ENCODE measurements around the gene TMBIM1. TPM values are rescaled to one million over a fixed set of nuclear protein-coding genes. Genes with fewer than 3 reads are reported as not detected.

TMBIM1 gene
- total RNA-seq, 1 donor from 2014 or later: 300 TPM

GRCh38 chr2:218320704-218321336 lies 28.5 kb upstream of the TMBIM1 start:
- ATAC-seq: no peak
- no peaks in the 10 kb centered on the region for H3K36me3 ChIP-seq
- H3K4me3 ChIP-seq: no peak overlapping the region
- no peak overlapping the region for H3K27ac ChIP-seq
- H3K4me1 ChIP-seq: peaks cover 32% of the 10 kb centered on the region
- TF ChIP-seq, protein P1, sequence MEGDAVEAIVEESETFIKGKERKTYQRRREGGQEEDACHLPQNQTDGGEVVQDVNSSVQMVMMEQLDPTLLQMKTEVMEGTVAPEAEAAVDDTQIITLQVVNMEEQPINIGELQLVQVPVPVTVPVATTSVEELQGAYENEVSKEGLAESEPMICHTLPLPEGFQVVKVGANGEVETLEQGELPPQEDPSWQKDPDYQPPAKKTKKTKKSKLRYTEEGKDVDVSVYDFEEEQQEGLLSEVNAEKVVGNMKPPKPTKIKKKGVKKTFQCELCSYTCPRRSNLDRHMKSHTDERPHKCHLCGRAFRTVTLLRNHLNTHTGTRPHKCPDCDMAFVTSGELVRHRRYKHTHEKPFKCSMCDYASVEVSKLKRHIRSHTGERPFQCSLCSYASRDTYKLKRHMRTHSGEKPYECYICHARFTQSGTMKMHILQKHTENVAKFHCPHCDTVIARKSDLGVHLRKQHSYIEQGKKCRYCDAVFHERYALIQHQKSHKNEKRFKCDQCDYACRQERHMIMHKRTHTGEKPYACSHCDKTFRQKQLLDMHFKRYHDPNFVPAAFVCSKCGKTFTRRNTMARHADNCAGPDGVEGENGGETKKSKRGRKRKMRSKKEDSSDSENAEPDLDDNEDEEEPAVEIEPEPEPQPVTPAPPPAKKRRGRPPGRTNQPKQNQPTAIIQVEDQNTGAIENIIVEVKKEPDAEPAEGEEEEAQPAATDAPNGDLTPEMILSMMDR (IDR thresholded peaks at IDR 0.05): no peak
- intact Hi-C loops (cut with DNase I): no loop called here
- no peak for DNase-seq
- no peaks in the 10 kb centered on the region for H3K27me3 ChIP-seq (ENCODE audit: low read depth)
- no peaks in the 10 kb centered on the region for H3K9me3 ChIP-seq

GRCh38 chr2:218319813-218320365 lies 27.6 kb upstream of the TMBIM1 start:
- no peak for ATAC-seq
- H3K4me1 ChIP-seq: peaks cover 30% of the 10 kb centered on the region
- TF ChIP-seq, protein P1 (IDR thresholded peaks at IDR 0.05): no peak
- no peak overlapping the region for H3K27ac ChIP-seq
- no peak for DNase-seq
- no peaks in the 10 kb centered on the region for H3K36me3 ChIP-seq
- intact Hi-C loops (cut with DNase I): no loop called here
- no peaks in the 10 kb centered on the region for H3K9me3 ChIP-seq
- no peak overlapping the region for H3K4me3 ChIP-seq
- no peaks in the 10 kb centered on the region for H3K27me3 ChIP-seq (ENCODE audit: low read depth)

GRCh38 chr2:218318241-218318640 lies 25.9 kb upstream of the TMBIM1 start:
- no peak overlapping the region for H3K4me3 ChIP-seq
- TF ChIP-seq, protein P1 (IDR thresholded peaks at IDR 0.05): no peak
- H3K4me1 ChIP-seq: peaks cover 18% of the 10 kb centered on the region
- H3K9me3 ChIP-seq: no peaks in the 10 kb centered on the region
- no peaks in the 10 kb centered on the region for H3K27me3 ChIP-seq (ENCODE audit: low read depth)
- ATAC-seq (no peak), DNase-seq (no peak)
- intact Hi-C loops (cut with DNase I): no loop called here
- no peak overlapping the region for H3K27ac ChIP-seq
- H3K36me3 ChIP-seq: no peaks in the 10 kb centered on the region

DNA sequence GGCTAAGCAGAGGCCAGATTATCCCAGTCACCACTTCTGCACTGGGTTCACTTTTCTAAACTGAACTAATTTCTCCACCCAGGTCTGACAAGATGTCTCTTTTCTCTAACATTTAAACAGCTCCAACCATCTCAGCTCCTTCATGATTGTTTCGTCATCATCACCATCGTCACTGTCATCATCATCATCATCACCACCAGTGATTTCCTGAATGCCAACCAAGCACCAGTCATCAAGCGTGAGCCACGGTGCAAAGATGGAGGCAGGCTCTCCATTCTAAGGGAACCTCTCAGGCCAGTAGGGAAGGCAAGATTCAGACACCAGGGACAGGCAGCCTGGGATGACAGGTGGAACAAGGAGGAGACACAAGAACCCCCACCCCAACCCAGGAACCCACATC lies 25.5 kb upstream of the TMBIM1 start:
- Histone ChIP-seq H3K27me3 (ENCODE audit: low read depth) (no peaks in the 10 kb centered on the region), H3K4me3 (no peak overlapping the region), H3K4me1 (peaks cover 18% of the 10 kb centered on the region), H3K9me3 (no peaks in the 10 kb centered on the region), H3K36me3 (no peaks in the 10 kb centered on the region), H3K27ac (no peak overlapping the region)
- DNase-seq: no peak
- TF ChIP-seq, protein P1 (IDR thresholded peaks at IDR 0.05): no peak
- ATAC-seq: no peak
- intact Hi-C loops (cut with DNase I): no loop called here

DNA sequence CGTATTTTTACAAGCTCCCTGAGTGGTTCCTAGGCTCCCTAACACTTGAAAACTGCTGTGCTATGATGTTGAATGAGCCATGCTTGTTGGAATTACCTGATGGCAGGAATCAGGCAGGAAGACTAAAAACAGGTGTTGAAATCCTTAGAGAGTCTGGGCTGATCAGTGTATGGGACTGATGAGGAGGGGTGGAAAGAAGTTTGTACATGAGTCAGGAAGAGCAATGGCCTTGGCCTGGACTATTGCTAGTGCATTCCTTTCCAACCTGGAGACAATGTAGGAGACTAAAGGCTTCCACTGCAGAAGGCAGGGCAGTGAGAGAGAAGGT lies 25.0 kb upstream of the TMBIM1 start:
- TF ChIP-seq, protein P1 (IDR thresholded peaks at IDR 0.05): no peak
- Histone ChIP-seq H3K9me3 (no peaks in the 10 kb centered on the region), H3K27me3 (ENCODE audit: low read depth) (no peaks in the 10 kb centered on the region), H3K36me3 (no peaks in the 10 kb centered on the region), H3K4me1 (peaks cover 13% of the 10 kb centered on the region), H3K27ac (peak overlapping the region; percentile 67), H3K4me3 (no peak overlapping the region)
- DNase-seq (no peak), ATAC-seq (no peak)
- intact Hi-C loops (cut with DNase I): no loop called here

Measured in lower lobe of right lung (tissue), 2 donors.